Measurements from ENCODE around the gene MBD5. TPM values are rescaled to one million over a fixed set of nuclear protein-coding genes. Genes with fewer than 3 reads are reported as not detected.

Gene MBD5
- total RNA-seq, result 100 to 1,000 TPM in 2 of 5 donors, 10 to 100 TPM in 2, 1 to 10 TPM in 1; 6.1 to 173 (median 72.9) TPM
- 1 to 10 TPM; 3.2 to 6.6 (median 5.0) TPM for polyA plus RNA-seq
- long read RNA-seq, donor 1, full-length matches to known transcripts, result 2 of 2 reads
- long read RNA-seq, donor 1, partial matches to known transcripts, result 0 of 2 reads
- long read RNA-seq, donor 1, other reads (novel, unspliced or antisense), result 0 of 2 reads
- long read RNA-seq, donor 2, full-length matches to known transcripts, result 2 of 2 reads
- long read RNA-seq, donor 2, partial matches to known transcripts, result 0 of 2 reads
- long read RNA-seq, donor 2, other reads (novel, unspliced or antisense), result 0 of 2 reads
- long read RNA-seq, donor 3, result 0 reads
- long read RNA-seq, donor 4, result 0 reads
- long read RNA-seq, donor 5, full-length matches to known transcripts, result 4 of 4 reads
- long read RNA-seq, donor 5, partial matches to known transcripts, result 0 of 4 reads
- long read RNA-seq, donor 5, other reads (novel, unspliced or antisense), result 0 of 4 reads
- long read RNA-seq, donor 6, result 0 reads
- long read RNA-seq, donor 7, full-length matches to known transcripts, result 7 of 7 reads
- long read RNA-seq, donor 7, partial matches to known transcripts, result 0 of 7 reads
- long read RNA-seq, donor 7, other reads (novel, unspliced or antisense), result 0 of 7 reads
- long read RNA-seq, donor 8, full-length matches to known transcripts, result 2 of 2 reads
- long read RNA-seq, donor 8, partial matches to known transcripts, result 0 of 2 reads
- long read RNA-seq, donor 8, other reads (novel, unspliced or antisense), result 0 of 2 reads
- long read RNA-seq, donor 9, result 0 reads
- long read RNA-seq, donor 10, result 0 reads

- TF ChIP-seq EP300 (IDR thresholded peaks at IDR 0.05), result no peak
- no peak for TF ChIP-seq POLR2A (IDR thresholded peaks at IDR 0.05)
- TF ChIP-seq, protein P1, sequence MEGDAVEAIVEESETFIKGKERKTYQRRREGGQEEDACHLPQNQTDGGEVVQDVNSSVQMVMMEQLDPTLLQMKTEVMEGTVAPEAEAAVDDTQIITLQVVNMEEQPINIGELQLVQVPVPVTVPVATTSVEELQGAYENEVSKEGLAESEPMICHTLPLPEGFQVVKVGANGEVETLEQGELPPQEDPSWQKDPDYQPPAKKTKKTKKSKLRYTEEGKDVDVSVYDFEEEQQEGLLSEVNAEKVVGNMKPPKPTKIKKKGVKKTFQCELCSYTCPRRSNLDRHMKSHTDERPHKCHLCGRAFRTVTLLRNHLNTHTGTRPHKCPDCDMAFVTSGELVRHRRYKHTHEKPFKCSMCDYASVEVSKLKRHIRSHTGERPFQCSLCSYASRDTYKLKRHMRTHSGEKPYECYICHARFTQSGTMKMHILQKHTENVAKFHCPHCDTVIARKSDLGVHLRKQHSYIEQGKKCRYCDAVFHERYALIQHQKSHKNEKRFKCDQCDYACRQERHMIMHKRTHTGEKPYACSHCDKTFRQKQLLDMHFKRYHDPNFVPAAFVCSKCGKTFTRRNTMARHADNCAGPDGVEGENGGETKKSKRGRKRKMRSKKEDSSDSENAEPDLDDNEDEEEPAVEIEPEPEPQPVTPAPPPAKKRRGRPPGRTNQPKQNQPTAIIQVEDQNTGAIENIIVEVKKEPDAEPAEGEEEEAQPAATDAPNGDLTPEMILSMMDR (IDR thresholded peaks at IDR 0.05), result no peak
- peak in 2 of 3 donors; percentile 4 to 21 for TF ChIP-seq POLR2AphosphoS5 (IDR thresholded peaks at IDR 0.05)
- H3K27ac ChIP-seq, result peak within 1 kb of the TSS; percentile 91 to 98 (median 97)
- H3K27me3 ChIP-seq, result no peaks in the 10 kb centered on the region
- no peaks in the 10 kb centered on the region for H3K36me3 ChIP-seq
- peak; percentile 37 to 88 for DNase-seq
- H3K4me3 ChIP-seq, result peak within 1 kb of the TSS; percentile 85 to 96 (median 88)
- WGBS, 5 donors, result 0 to 2% (median 1%) methylated on average over 9 to 11 of the region's 11 CpGs
- peaks cover 24 to 59% (median 45%) of the 10 kb centered on the region in 4 donors for H3K4me1 ChIP-seq
- intact Hi-C loops (cut with DNase I; ENCODE audit: low total_unique reads), result no loop called here
- H3K9me3 ChIP-seq, result no peaks in the 10 kb centered on the region
Observed at GRCh38 chr2:148021059-148021861, at the start of gene MBD5. TSS of gene MBD5 (plus strand) at chr2:148021091.

DNA sequence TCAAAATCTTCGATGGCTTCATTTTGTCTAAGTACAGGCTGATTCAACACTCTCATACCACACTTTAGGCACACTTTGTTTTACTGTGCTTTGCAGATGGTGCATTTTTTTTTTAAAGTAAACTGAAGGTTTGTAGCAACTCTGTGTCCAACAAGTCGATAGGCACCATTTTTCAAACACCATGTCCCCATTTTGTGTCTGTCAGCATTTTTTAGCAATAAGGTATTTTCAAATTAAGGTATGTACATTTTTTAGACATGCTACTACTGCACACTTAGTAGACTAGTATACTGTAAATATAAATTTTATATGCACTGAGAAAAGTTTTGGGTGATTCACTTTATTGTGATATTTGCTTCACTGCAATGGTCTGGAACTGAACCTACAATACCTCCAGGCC lies 44.8 kb upstream of the MBD5 start:
- no peaks in the 10 kb centered on the region for H3K27me3 ChIP-seq
- peaks cover 0 to 10% (median 2%) of the 10 kb centered on the region in 4 donors for H3K4me1 ChIP-seq
- peaks cover 0 to 5% (median 0%) of the 10 kb centered on the region in 4 donors for H3K9me3 ChIP-seq
- intact Hi-C loops (cut with DNase I; ENCODE audit: low total_unique reads), result no loop called here
- no peak for DNase-seq
- H3K4me3 ChIP-seq, result no peak overlapping the region
- WGBS, 5 donors, result 66 to 79% (median 76%) methylated on average over 2 of the region's 2 CpGs
- peaks cover 0 to 22% (median 14%) of the 10 kb centered on the region in 4 donors for H3K36me3 ChIP-seq
- TF ChIP-seq, protein P1 (IDR thresholded peaks at IDR 0.05), result no peak
- TF ChIP-seq POLR2A (IDR thresholded peaks at IDR 0.05) (no peak), POLR2AphosphoS5 (IDR thresholded peaks at IDR 0.05) (no peak), EP300 (IDR thresholded peaks at IDR 0.05) (no peak)
- no peak overlapping the region for H3K27ac ChIP-seq

- H3K27ac ChIP-seq, result no peak overlapping the region
- peaks cover 0 to 12% (median 3%) of the 10 kb centered on the region in 4 donors for H3K4me1 ChIP-seq
- H3K27me3 ChIP-seq, result no peaks in the 10 kb centered on the region
- H3K4me3 ChIP-seq, result no peak overlapping the region
- H3K9me3 ChIP-seq, result peaks cover 0 to 5% (median 0%) of the 10 kb centered on the region in 4 donors
- DNase-seq, result no peak
- WGBS, 5 donors, result 94 to 100% (median 99%) methylated on average over 3 of the region's 3 CpGs
- H3K36me3 ChIP-seq, result peaks cover 0 to 13% (median 8%) of the 10 kb centered on the region in 4 donors
- TF ChIP-seq POLR2A (IDR thresholded peaks at IDR 0.05), result no peak
- no peak for TF ChIP-seq POLR2AphosphoS5 (IDR thresholded peaks at IDR 0.05)
- TF ChIP-seq, protein P1 (IDR thresholded peaks at IDR 0.05), result no peak
- no peak for TF ChIP-seq EP300 (IDR thresholded peaks at IDR 0.05)
- intact Hi-C loops (cut with DNase I; ENCODE audit: low total_unique reads), result no loop called here
Observed at GRCh38 chr2:147977679-147978078, 43.2 kb upstream of the MBD5 start.

Data from stomach (tissue), 19 donors.